H9 (cell line): ENCODE measurements around the gene STRIP1. TPM values are rescaled to one million over a fixed set of nuclear protein-coding genes. Genes with fewer than 3 reads are reported as not detected.

Experiments
- DNase-seq: peaks from one replicate; pipeline ENCODE4 v3.0.0-alpha.2; 2017
- H2AFZ ChIP-seq: one replicate; pipeline ENCODE4 v1.6.1; 2013; ENCODE audit warnings: mild to moderate bottlenecking, low read length, control low read depth, moderate library complexity
- H2AK5ac ChIP-seq: 2 replicates; pipeline ENCODE4 v1.6.1; 2013; ENCODE audit warnings: low read length, control low read depth, mixed read lengths; ENCODE audit not compliant: insufficient read length
- H2BK120ac ChIP-seq: one replicate; pipeline ENCODE4 v1.6.1; 2013; ENCODE audit warnings: low read depth, mild to moderate bottlenecking, low read length, control low read depth, inconsistent platforms; ENCODE audit not compliant: poor library complexity, severe bottlenecking
- H2BK12ac ChIP-seq: 2 replicates; pipeline ENCODE4 v1.6.1; 2013; ENCODE audit warnings: low read length, control low read depth, mixed read lengths, low read depth; ENCODE audit not compliant: insufficient read length
- H2BK15ac ChIP-seq: 2 replicates; pipeline ENCODE4 v1.6.1; 2013; ENCODE audit warnings: low read depth, low read length, control low read depth
- H2BK20ac ChIP-seq: one replicate; pipeline ENCODE4 v1.6.1; 2013; ENCODE audit warnings: low read depth, mild to moderate bottlenecking, low read length, control low read depth, inconsistent platforms; ENCODE audit not compliant: poor library complexity, severe bottlenecking
- H2BK5ac ChIP-seq: 2 replicates; pipeline ENCODE4 v1.6.1; 2013; ENCODE audit warnings: low read length, control low read depth, mixed read lengths; ENCODE audit not compliant: insufficient read length
- H3K14ac ChIP-seq: 2 replicates; pipeline ENCODE4 v1.6.1; 2013; ENCODE audit warnings: low read length, control low read depth; ENCODE audit not compliant: insufficient read depth
- H3K18ac ChIP-seq: 2 replicates; pipeline ENCODE4 v1.6.1; 2013; ENCODE audit warnings: low read depth, mild to moderate bottlenecking, mixed read lengths, low read length, control low read depth; ENCODE audit not compliant: insufficient read length
- H3K23ac ChIP-seq: 2 replicates; pipeline ENCODE4 v1.6.1; 2013; ENCODE audit warnings: low read length, control low read depth, mixed read lengths, low read depth; ENCODE audit not compliant: insufficient read length
- H3K23me2 ChIP-seq: 2 replicates; pipeline ENCODE4 v1.6.1; 2013; ENCODE audit warnings: low read depth, mild to moderate bottlenecking, mixed read lengths, low read length, control low read depth; ENCODE audit not compliant: insufficient read length, poor library complexity, severe bottlenecking
- H3K27ac ChIP-seq: 2 replicates; pipeline ENCODE4 v1.5.1; 2013; ENCODE audit warnings: low read length, control low read depth, mixed read lengths, low read depth; ENCODE audit not compliant: insufficient read length
- H3K27me3 ChIP-seq: 2 replicates; pipeline ENCODE4 v1.6.1; 2013; ENCODE audit warnings: low read length, control low read depth, inconsistent platforms; ENCODE audit not compliant: insufficient read depth
- H3K4ac ChIP-seq: 2 replicates; pipeline ENCODE4 v1.6.1; 2013; ENCODE audit warnings: low read depth, mild to moderate bottlenecking, control low read depth, inconsistent platforms, low read length, moderate library complexity
- H3K4me1 ChIP-seq: 2 replicates; pipeline ENCODE4 v1.6.1; 2013; ENCODE audit warnings: low read length, control low read depth, inconsistent platforms; ENCODE audit not compliant: insufficient read depth
- H3K4me2 ChIP-seq: 2 replicates; pipeline ENCODE4 v1.6.1; 2013; ENCODE audit warnings: low read length, control low read depth, mixed read lengths; ENCODE audit not compliant: insufficient read length, insufficient read depth
- H3K56ac ChIP-seq: 2 replicates; pipeline ENCODE4 v1.6.1; 2013; ENCODE audit warnings: low read depth, mild to moderate bottlenecking, mixed read lengths, low read length, control low read depth; ENCODE audit not compliant: insufficient read length
- H3K79me1 ChIP-seq: 2 replicates; pipeline ENCODE4 v1.6.1; 2013; ENCODE audit warnings: low read depth, mild to moderate bottlenecking, moderate library complexity, low read length, control low read depth, inconsistent platforms; ENCODE audit not compliant: insufficient read depth, poor library complexity, severe bottlenecking
- H3K79me2 ChIP-seq: 2 replicates; pipeline ENCODE4 v1.6.1; 2013; ENCODE audit warnings: low read length, control low read depth, inconsistent platforms; ENCODE audit not compliant: insufficient read depth
- H3K9ac ChIP-seq: 2 replicates; pipeline ENCODE4 v1.6.1; 2013; ENCODE audit warnings: low read length, control low read depth, mixed read lengths; ENCODE audit not compliant: insufficient read length; ENCODE audit errors: extremely low read depth
- H3K9me3 ChIP-seq: one replicate; pipeline ENCODE4 v1.6.1; 2013; ENCODE audit warnings: low read depth, low read length, inconsistent platforms; ENCODE audit not compliant: control insufficient read depth
- H3T11ph ChIP-seq: one replicate; pipeline ENCODE4 v1.6.1; 2013; ENCODE audit warnings: mild to moderate bottlenecking, low read length, control low read depth, inconsistent platforms
- H4K20me1 ChIP-seq: one replicate; pipeline ENCODE4 v1.6.1; 2013; ENCODE audit not compliant: control insufficient read depth, insufficient read length, insufficient read depth
- H4K5ac ChIP-seq: 2 replicates; pipeline ENCODE4 v1.6.1; 2013; ENCODE audit warnings: low read depth, mild to moderate bottlenecking, mixed read lengths, low read length, control low read depth; ENCODE audit not compliant: insufficient read length
- H4K8ac ChIP-seq: replicated peaks from 2 replicates; pipeline ENCODE4 v1.6.1; 2013; ENCODE audit warnings: low read length, control low read depth, mixed read lengths, low read depth; ENCODE audit not compliant: insufficient read length
- H4K91ac ChIP-seq: 2 replicates; pipeline ENCODE4 v1.6.1; 2013; ENCODE audit warnings: low read depth, mild to moderate bottlenecking, moderate library complexity, mixed read lengths, low read length, control low read depth; ENCODE audit not compliant: insufficient read length
- H3K27ac Mint-ChIP-seq, 3 experiments: 2 replicates in 2 of 3; 3 replicates in 1 of 3; pipeline ENCODE4 v1.8.0; 2020 to 2021; ENCODE audit warnings: mixed read lengths in 3 of 3, mild to moderate bottlenecking in 1 of 3, moderate library complexity in 1 of 3
- H3K27me3 Mint-ChIP-seq: 2 replicates; pipeline ENCODE4 v1.8.0; 2021; ENCODE audit warnings: low read depth, mild to moderate bottlenecking, moderate library complexity, mixed read lengths
- H3K36me3 Mint-ChIP-seq, 3 experiments: 2 replicates in 2 of 3; 3 replicates in 1 of 3; pipeline ENCODE4 v1.8.0; 2020 to 2021; ENCODE audit warnings: low read depth in 3 of 3, mixed read lengths in 3 of 3; ENCODE audit not compliant: insufficient read depth in 1 of 3
- H3K4me1 Mint-ChIP-seq, 2 experiments: 2 replicates each; pipeline ENCODE4 v1.8.0; 2020; ENCODE audit warnings: mixed read lengths in 2 of 2
- H3K4me3 Mint-ChIP-seq, 2 experiments: 2 replicates in 1 of 2; 3 replicates in 1 of 2; pipeline ENCODE4 v1.8.0; 2020 to 2021; ENCODE audit warnings: mild to moderate bottlenecking in 2 of 2, mixed read lengths in 2 of 2, moderate library complexity in 1 of 2
- H3K9me3 Mint-ChIP-seq, 2 experiments: 2 replicates in 1 of 2; 3 replicates in 1 of 2; pipeline ENCODE4 v1.8.0; 2020; ENCODE audit warnings: mild to moderate bottlenecking in 2 of 2, mixed read lengths in 2 of 2, moderate library complexity in 1 of 2
- CTCF ChIP-seq: fragments of 200-600 bp; sonication (generic); conservative IDR thresholded peaks from 3 replicates; pipeline ENCODE4 v1.8.0; 2021; ENCODE audit warnings: antibody characterized with exemption, mild to moderate bottlenecking
- WGBS: extraction: QIAGEN DNeasy Blood & Tissue Kit; methylation state at CpG from one replicate; pipeline ENCODE4 v1.1.7; 2013; ENCODE audit warnings: missing lambda C conversion rate, low lambda C conversion rate, mixed read lengths; ENCODE audit not compliant: insufficient read length; ENCODE audit errors: extremely low coverage; 5-methylcytosine and 5-hydroxymethylcytosine counted together
- total RNA-seq: library from RNA; stranded (reverse); gene quantifications from 2 replicates; pipeline ENCODE4 v1.2.1, GENCODE V29; 2021

STRIP1 gene
- total RNA-seq, 1 experiment from 2014 or later = 43.6 TPM

- H2AFZ ChIP-seq = no peak overlapping the region
- no peak overlapping the region for H2BK12ac ChIP-seq
- no peak overlapping the region for H2BK5ac ChIP-seq
- H4K20me1 ChIP-seq = no peaks in the 10 kb centered on the region
- no peak overlapping the region for H3K14ac ChIP-seq
- Mint-ChIP-seq H3K36me3 (peaks cover 46 to 97% (median 91%) of the 10 kb centered on the region in 3 experiments), H3K4me3 (no peak overlapping the region), H3K4me1 (no peaks in the 10 kb centered on the region), H3K9me3 (no peaks in the 10 kb centered on the region), H3K27me3 (no peaks in the 10 kb centered on the region), H3K27ac (peak overlapping the region in 1 of 3 experiments; percentile 40; a peak in 2 of 7 replicates)
- no peak overlapping the region for H3K9ac ChIP-seq
- no peak overlapping the region for H3K4ac ChIP-seq
- no peak overlapping the region for H3K27ac ChIP-seq
- no peak overlapping the region for H3T11ph ChIP-seq
- H2BK15ac ChIP-seq = no peak overlapping the region
- H3K18ac ChIP-seq = no peak overlapping the region
- DNase-seq = no peak
- H4K5ac ChIP-seq = no peak overlapping the region
- TF ChIP-seq CTCF = no peak
- no peaks in the 10 kb centered on the region for H3K9me3 ChIP-seq
- no peak overlapping the region for H3K4me2 ChIP-seq
- H2BK120ac ChIP-seq = no peak overlapping the region
- no peak overlapping the region for H2AK5ac ChIP-seq
- no peak overlapping the region for H3K56ac ChIP-seq
- no peak overlapping the region for H4K8ac ChIP-seq
- H3K79me1 ChIP-seq = no peaks in the 10 kb centered on the region
- no peaks in the 10 kb centered on the region for H3K23me2 ChIP-seq
- H3K79me2 ChIP-seq = no peaks in the 10 kb centered on the region
- H4K91ac ChIP-seq = no peak overlapping the region
- H3K27me3 ChIP-seq = no peaks in the 10 kb centered on the region
- no peak overlapping the region for H2BK20ac ChIP-seq
- H3K4me1 ChIP-seq = no peaks in the 10 kb centered on the region
- no peak overlapping the region for H3K23ac ChIP-seq
- WGBS = no CpG with 5 or more reads among the region's 4 CpGs
Observed at GRCh38 chr1:110050602-110051261, 16.3 kb downstream of the STRIP1 start.
